OCI-LY1 (cell line): ENCODE results near the gene LSM2.

Experiments
- EZH2 ChIP-seq: fragments of 200-600 bp; sonication (generic), shearing (Covaris generic); IDR thresholded peaks from 2 replicates; pipeline ENCODE4 v1.8.0; 2017; ENCODE audit warnings: borderline replicate concordance, mixed run types, mild to moderate bottlenecking, antibody characterized with exemption, low read length, moderate library complexity, mixed read lengths
- TF ChIP-seq, protein P1 (sequence below): fragments of 200-600 bp; sonication (generic), shearing (Covaris generic); IDR thresholded peaks from 2 replicates; pipeline ENCODE4 v1.5.1; 2017; ENCODE audit warnings: mild to moderate bottlenecking, antibody characterized with exemption, low read length, moderate library complexity, mixed read lengths

DNA sequence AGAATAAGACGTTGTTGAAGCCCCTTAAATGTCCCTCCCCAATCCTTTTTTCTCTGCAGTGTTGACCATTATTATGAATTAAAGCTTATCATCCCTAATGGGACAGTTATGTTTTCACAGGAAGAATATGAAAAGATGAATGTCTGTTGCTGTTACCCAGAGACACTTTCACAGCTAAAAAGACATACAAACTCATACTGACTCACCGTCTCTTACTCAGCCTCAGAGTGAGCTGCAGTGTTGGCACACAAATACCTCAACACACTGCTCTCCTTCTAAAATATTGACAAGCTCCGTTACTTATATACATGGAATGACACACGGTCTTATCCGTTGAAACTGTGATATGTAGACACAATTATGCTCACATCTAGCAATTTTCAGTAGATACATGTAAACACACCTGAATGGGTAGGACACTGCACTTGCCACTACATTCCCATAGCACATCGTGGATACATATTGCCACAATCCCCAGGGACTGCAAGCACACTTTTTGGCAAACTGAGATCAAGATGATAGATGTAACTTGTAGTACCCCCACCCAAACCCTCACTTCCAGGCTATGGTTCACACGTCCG is 53.9 kb downstream of the LSM2 start:
- TF ChIP-seq, protein P1, sequence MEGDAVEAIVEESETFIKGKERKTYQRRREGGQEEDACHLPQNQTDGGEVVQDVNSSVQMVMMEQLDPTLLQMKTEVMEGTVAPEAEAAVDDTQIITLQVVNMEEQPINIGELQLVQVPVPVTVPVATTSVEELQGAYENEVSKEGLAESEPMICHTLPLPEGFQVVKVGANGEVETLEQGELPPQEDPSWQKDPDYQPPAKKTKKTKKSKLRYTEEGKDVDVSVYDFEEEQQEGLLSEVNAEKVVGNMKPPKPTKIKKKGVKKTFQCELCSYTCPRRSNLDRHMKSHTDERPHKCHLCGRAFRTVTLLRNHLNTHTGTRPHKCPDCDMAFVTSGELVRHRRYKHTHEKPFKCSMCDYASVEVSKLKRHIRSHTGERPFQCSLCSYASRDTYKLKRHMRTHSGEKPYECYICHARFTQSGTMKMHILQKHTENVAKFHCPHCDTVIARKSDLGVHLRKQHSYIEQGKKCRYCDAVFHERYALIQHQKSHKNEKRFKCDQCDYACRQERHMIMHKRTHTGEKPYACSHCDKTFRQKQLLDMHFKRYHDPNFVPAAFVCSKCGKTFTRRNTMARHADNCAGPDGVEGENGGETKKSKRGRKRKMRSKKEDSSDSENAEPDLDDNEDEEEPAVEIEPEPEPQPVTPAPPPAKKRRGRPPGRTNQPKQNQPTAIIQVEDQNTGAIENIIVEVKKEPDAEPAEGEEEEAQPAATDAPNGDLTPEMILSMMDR: no peak
- TF ChIP-seq EZH2: no peak
